HG03521 (cell line): Measurements from ENCODE around the gene GABRG3.

Experiments
- ATAC-seq: cut with Tn5 transposase; IDR thresholded peaks from one replicate; pipeline ENCODE4 v1.9.1; 2021; ENCODE audit warnings: mild to moderate bottlenecking, moderate library complexity; ENCODE audit not compliant: unreplicated experiment

The GABRG3 gene

DNA sequence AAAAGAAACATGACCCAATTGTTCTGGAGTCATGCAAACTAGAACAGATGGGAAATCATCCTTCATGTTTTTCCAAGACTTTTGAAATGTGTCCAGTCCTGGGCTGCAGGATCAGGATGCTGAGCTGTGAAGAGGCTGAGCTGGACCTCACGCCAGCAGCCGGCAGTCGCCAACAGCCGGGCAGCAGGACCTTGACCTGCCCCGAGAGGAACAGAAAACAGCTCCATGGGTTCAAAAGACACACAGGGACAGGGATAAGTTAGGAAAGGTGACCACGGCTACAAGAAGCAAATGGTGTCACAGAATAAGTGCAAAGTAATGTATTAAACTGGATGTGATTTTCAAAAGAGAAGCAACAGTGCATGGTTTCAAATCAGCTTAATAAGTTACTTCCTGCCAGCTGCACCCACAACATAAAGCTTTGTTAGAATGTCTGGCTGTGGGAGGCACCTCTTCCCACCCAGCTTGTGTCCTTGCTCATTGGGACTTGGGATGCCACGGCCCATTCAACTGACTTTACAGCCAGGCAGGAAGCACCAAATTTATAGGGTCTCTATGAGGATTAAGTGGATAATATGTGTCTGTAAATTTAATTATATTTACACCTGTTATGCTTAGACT is 266.4 kb downstream of the GABRG3 start:
- no peak for ATAC-seq

- no peak for ATAC-seq
Measured at GRCh38 chr15:27238209-27238608, 267.2 kb downstream of the GABRG3 start.

DNA sequence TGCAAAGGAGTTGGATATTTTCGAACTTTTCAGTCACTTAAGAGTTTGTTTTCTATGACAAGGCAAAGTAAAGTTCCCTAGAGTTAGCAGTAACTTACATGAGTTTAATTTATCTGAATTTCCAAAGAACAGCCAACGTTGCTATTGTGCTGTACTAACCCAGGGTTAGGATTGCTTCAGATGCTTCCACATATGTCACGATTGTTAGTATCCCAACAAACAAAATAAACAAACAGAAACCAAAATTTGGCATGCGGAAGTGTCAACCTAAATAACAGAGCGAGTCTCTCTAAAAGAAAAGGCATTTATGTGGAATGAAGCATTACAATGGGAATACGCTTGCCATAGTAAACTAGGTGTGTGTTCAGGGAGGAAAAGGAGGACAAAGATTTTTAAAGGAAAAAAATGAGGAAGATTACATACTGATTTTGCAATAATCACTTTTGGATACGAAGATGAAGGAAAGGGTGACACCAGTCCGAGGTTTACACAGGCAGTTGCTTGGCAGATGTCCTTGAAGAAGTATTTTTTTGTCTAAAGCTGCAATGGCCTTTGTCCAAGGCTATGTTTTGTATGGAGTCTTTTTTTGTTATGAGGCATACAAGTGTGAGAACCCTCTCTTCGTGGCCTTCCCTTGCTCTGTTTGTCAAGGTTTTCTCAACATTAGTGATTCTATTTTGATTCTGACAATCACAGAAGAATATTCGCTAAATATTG is 267.9 kb downstream of the GABRG3 start:
- ATAC-seq, result no peak

DNA sequence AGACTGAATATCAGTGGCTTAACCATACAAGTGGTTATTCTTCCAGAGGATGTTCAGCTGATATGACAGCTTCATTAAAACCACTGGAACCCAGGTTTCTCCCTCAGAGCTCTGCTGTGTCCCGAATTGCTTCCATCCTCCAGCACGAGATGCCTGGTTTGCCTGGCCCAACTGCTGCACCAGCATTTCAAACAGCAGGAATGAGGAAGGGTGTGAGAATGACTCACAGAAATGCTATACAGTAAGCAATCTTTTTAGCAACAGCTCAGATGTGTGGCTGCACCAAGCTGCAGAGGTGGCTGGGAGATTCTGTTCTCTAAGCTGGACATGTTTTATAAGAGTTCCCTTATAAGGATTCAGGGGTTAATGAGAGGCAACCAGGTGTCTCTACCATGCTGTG is 271.0 kb downstream of the GABRG3 start:
- ATAC-seq, result no peak

DNA sequence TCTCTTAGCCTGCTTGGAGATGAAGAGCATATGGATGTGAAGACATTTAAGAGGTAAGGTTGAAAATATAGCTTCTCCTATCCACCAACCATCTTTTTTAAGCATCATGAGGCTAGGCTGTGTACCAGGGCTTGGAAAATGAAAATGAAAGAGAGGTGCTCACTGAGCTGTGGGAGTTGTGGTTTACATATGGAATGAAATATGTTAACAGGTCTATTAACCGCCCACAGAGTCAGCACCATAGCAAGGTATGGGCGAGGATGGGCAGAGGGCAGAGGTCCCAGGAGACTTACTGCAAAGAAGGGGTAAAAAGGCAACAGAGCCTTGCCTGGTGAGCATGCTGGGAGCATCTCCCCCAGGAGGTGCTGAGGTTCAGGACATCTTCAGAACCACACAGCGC is 273.1 kb downstream of the GABRG3 start:
- no peak for ATAC-seq

DNA sequence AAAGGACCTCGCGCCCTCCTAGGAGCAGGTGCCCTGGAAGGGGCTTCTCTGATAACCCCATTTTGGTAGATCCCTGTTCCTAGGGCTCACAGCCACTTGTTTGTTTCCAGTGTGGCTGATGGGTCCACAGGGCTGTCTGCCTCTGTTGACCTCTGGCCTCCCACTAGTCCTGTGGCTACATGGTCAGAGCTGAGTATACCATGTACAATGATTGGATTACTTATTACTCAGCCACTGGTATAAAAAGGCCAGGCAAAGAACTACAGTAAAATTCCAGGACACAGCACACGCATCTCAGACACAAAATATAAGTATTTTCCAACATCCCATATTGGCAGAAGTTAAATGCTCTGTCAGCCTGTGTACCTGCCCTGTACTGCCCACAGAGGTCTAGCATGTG is 277.3 kb downstream of the GABRG3 start:
- no peak for ATAC-seq

DNA sequence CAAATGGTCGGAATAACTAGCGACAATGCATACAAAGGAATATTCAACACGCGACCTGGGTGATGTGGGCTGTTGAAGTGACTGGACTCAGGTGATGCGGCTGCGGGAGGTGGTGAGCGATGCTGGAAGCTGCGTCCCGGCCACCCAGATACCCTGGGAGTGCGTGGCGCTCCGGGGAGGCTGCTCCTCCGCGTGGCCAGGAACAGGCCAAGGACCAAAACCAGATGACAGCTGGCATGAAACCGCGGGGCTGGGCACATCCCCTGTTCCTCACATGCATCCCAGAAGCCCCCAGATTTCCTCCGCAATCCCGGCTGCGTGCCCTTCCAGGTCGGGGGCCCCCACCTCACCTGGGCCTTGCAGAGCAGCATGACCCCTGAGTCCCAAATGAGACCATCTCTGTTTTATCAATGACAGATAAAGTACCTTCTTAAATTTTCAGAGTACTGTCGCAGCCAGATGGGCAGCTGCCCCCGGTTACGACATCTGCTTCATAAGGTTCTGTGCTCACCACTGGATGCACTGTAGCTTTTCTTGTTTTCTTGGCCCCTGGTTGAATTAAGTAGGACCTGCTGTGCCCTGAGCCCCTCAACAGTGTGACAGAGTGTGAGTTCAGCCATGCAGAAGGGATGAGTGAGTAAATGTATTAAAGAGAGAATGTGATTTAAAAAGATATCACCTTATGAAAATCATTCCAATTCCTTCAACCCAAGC is 278.2 kb downstream of the GABRG3 start:
- no peak for ATAC-seq

DNA sequence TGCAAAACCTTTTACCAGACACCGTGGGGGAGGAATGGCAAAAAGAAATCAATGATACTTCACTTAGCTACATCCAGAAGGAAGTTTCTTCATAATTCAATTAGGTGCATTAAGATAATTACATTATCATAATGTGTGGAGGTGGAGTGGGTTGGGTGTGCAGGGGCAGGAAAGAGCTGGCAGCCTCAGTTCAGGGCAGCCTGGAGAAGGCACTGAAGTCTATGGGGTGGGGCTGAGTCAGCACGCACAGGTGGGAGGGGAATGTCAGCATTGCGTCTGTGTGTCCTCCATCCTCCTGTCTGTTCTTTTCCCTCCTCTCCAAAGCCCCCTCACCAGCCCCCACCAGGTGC is 278.8 kb downstream of the GABRG3 start:
- ATAC-seq, result no peak

- no peak for ATAC-seq
Measured at GRCh38 chr15:27250223-27250622, 279.2 kb downstream of the GABRG3 start.

DNA sequence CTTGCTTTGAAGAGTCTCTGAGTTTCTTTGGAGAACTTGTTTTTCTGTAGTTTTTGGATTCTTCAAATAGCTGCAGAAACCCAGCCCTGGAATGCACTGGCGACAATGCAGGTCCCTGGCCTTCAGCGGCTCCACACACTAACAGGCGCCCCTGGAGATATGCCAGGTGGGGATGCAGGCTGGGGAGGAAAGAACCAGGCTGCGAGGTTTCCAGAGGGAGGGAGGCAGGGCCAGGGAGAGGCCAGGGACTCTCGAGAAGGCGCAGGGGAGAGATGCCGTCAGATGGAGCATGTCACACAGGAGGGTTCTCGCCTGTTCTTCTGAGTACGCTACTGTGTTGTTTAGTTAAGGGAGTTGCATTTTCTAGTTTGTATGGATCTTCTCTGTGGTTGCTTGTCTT is 283.1 kb downstream of the GABRG3 start:
- no peak for ATAC-seq

- ATAC-seq, result no peak
Measured at GRCh38 chr15:27254801-27255200, 283.8 kb downstream of the GABRG3 start.

DNA sequence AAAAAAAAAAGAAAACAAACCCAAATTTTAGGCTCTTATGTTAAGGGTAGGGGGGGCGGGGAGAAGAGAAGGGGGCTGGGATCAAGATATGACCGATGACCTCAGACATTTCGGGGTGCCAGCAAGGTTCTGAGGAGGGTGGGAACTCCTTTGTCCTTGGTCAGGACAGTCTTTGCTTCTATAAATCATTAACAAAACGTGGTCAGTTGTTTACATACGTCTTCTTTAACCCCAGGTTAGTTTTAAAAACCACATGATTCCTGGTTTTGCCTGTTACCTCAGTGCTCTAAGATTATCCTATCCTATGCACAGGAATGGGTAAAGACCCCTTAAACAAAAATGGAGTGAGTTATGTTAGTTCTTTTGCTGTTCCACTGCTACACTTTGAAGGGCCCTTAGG is 285.5 kb downstream of the GABRG3 start:
- no peak for ATAC-seq

DNA sequence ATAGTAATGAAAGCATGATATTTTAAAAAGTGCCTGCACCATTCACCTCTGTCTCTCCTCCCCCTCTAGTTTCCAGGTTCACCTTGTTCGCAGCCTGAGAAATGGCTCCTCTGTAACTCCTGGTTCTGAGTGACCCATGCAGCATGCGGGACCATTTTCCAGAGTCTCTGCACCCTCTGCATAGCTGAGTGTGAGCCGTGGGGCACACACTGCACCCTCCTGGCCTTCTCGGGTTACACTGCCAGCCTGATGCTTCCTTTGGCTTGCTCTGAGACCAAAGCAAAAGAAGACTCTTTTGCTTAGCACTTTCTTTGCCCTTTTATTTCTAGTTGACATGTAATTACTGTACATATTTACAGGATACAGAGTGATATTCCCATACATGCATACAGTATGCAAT is 287.3 kb downstream of the GABRG3 start:
- no peak for ATAC-seq

- no peak for ATAC-seq
Measured at GRCh38 chr15:27260523-27260922, 289.5 kb downstream of the GABRG3 start.

DNA sequence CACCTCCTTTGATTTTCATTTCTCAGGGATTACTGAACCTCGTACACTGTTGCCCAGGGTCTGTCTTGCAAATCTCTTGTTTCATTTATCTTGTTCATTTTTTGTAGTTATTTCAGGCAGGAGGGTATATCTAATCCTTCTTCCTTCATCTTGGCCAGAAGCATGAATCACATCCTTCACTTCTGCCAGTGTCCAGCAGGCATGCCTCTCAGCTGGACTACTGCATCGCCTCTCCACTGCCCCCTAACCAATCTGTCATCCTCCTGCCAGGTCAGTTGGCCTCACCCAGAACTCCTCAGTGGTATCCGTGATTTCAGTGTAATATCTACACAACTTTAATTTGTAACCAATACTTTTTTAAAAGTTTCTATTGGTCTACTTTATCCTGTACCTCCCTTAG is 297.9 kb downstream of the GABRG3 start:
- no peak for ATAC-seq

GRCh38 chr15:27271258-27271657 is 300.3 kb downstream of the GABRG3 start:
- no peak for ATAC-seq

GRCh38 chr15:27272427-27272826 is 301.4 kb downstream of the GABRG3 start:
- no peak for ATAC-seq

- no peak for ATAC-seq
Measured at GRCh38 chr15:27273506-27273905, 302.5 kb downstream of the GABRG3 start.

DNA sequence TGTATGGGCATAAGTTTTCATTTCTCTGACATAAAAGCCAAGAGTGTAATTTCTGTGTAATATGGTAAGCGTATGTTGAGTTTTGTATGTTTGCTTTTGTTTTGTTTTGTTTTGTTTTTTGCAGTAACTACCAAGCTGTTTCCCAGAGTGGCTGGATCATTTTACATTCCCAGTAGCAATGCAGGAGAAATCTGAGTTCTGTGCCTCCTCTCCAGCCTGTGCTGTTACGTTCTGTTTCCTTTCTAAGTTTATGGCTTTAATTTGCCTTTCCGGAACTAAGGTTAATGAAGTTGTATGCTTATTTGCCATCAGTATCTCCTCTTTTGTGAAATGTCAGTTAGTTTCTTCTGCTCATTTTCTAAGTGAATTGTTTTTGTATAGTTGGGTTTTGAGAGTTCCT is 307.8 kb downstream of the GABRG3 start:
- ATAC-seq, result no peak

- ATAC-seq, result no peak
Measured at GRCh38 chr15:27292641-27293040, 321.7 kb downstream of the GABRG3 start.

DNA sequence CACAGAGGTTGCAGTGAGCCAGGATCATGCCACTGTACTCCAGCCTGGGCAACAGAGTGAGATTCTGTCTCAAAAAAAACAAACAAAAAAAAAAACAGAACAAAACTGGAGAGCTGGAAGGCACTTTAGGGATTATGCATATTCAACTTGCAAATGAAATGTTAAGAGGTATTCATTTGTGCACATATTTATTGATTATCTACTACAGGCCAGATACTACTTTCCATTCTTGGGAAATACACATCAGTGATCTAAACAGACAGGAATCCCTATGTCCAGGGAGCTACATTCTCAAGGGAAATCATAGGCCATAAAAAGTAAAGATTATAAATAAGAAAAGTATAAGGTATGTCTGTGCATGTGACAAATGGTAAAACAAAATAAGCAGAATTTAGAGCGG is 322.6 kb downstream of the GABRG3 start:
- no peak for ATAC-seq

GRCh38 chr15:27317736-27318135 is 346.8 kb downstream of the GABRG3 start:
- no peak for ATAC-seq
